HL-60/S4 treated with phorbol 12-myristate 13-acetate at 8.2 ng/mL for 4 days and 3 days (cell line): ENCODE results near the gene CAMK2B.

ENCODE experiments used
- in situ Hi-C: fragments of 300-500 bp; cut with MboI; formaldehyde crosslinking; loops from 2 replicates; pipeline ENCODE4 v1.15.0; 2022; ENCODE audit warnings: low sequenced_read_pairs

The CAMK2B gene

GRCh38 chr7:44235066-44235465 is 90.3 kb downstream of the CAMK2B start:
- in situ Hi-C loops, result loop anchor here (25.0 kb wide), 1 partner anchor 227 kb away; no protein-coding TSS in a partner anchor

GRCh38 chr7:44232901-44233715 is 92.3 kb downstream of the CAMK2B start:
- in situ Hi-C loops, result loop anchor here (25.0 kb wide), 1 partner anchor 229 kb away; no protein-coding TSS in a partner anchor

- in situ Hi-C loops, result loop anchor here (25.0 kb wide), 1 partner anchor 230 kb away; no protein-coding TSS in a partner anchor
Observed at GRCh38 chr7:44232396-44232795, 93.0 kb downstream of the CAMK2B start.

- in situ Hi-C loops, result loop anchor here (25.0 kb wide), 1 partner anchor 231 kb away; no protein-coding TSS in a partner anchor
Observed at GRCh38 chr7:44231088-44231487, 94.3 kb downstream of the CAMK2B start.

- in situ Hi-C loops, result loop anchor here (25.0 kb wide), 1 partner anchor 232 kb away; no protein-coding TSS in a partner anchor
Observed at GRCh38 chr7:44230286-44230685, 95.1 kb downstream of the CAMK2B start.

GRCh38 chr7:44229546-44230105 is 95.8 kb downstream of the CAMK2B start:
- in situ Hi-C loops, result loop anchor here (25.0 kb wide), 1 partner anchor 233 kb away; no protein-coding TSS in a partner anchor

GRCh38 chr7:44228571-44229350 is 96.6 kb downstream of the CAMK2B start:
- in situ Hi-C loops, result loop anchor here (25.0 kb wide), 1 partner anchor 234 kb away; no protein-coding TSS in a partner anchor

- in situ Hi-C loops, result loop anchor here (25.0 kb wide), 1 partner anchor 234 kb away; no protein-coding TSS in a partner anchor
Observed at GRCh38 chr7:44227911-44228310, 97.5 kb downstream of the CAMK2B start.

- in situ Hi-C loops, result loop anchor here (25.0 kb wide), 1 partner anchor 236 kb away; no protein-coding TSS in a partner anchor
Observed at GRCh38 chr7:44226396-44226753, 99.0 kb downstream of the CAMK2B start.

GRCh38 chr7:44225566-44226395 is 99.6 kb downstream of the CAMK2B start:
- in situ Hi-C loops, result loop anchor here (25.0 kb wide), 1 partner anchor 237 kb away; no protein-coding TSS in a partner anchor

- in situ Hi-C loops, result loop anchor here (25.0 kb wide), 1 partner anchor 237 kb away; no protein-coding TSS in a partner anchor
Observed at GRCh38 chr7:44224974-44225565, 100.3 kb downstream of the CAMK2B start.

GRCh38 chr7:44224080-44224973 is 101.1 kb downstream of the CAMK2B start:
- in situ Hi-C loops, result no loop called here

- in situ Hi-C loops, result no loop called here
Observed at GRCh38 chr7:44223362-44224079, 101.9 kb downstream of the CAMK2B start.

- in situ Hi-C loops, result no loop called here
Observed at GRCh38 chr7:44222776-44223261, 102.6 kb downstream of the CAMK2B start.

GRCh38 chr7:44222074-44222473 is 103.3 kb downstream of the CAMK2B start:
- in situ Hi-C loops, result no loop called here

GRCh38 chr7:44221231-44221791 is 104.1 kb downstream of the CAMK2B start:
- in situ Hi-C loops, result no loop called here

GRCh38 chr7:44220358-44221112 is 104.9 kb downstream of the CAMK2B start:
- in situ Hi-C loops, result no loop called here
